ENCODE measurements around the gene NCAPH2.

The NCAPH2 gene

DNA sequence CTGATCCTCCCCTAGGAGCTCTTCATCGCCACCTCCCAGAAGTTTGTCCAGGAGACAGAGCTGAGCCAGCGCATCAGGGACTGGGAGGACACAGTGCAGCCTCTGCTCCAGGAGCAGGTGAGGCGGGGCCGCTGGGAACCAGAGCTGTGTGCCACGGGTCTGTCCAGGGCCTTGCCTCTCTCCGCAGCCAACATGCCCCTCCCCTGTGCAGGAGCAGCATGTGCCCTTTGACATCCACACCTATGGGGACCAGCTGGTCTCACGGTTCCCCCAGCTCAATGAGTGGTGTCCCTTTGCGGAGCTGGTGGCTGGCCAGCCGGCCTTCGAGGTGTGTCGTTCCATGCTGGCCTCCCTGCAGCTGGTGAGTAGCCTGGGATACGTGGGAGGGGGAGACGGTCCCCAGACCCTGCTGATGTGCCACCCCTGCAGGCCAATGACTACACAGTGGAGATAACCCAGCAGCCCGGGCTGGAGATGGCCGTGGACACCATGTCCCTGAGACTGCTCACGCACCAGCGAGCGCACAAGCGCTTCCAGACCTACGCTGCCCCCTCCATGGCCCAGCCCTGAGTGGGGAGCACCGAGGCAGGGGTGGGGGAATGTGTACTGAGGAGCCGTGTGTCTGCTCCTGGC lies 14.9 kb downstream of the NCAPH2 start:
- TF ChIP-seq, protein P1, sequence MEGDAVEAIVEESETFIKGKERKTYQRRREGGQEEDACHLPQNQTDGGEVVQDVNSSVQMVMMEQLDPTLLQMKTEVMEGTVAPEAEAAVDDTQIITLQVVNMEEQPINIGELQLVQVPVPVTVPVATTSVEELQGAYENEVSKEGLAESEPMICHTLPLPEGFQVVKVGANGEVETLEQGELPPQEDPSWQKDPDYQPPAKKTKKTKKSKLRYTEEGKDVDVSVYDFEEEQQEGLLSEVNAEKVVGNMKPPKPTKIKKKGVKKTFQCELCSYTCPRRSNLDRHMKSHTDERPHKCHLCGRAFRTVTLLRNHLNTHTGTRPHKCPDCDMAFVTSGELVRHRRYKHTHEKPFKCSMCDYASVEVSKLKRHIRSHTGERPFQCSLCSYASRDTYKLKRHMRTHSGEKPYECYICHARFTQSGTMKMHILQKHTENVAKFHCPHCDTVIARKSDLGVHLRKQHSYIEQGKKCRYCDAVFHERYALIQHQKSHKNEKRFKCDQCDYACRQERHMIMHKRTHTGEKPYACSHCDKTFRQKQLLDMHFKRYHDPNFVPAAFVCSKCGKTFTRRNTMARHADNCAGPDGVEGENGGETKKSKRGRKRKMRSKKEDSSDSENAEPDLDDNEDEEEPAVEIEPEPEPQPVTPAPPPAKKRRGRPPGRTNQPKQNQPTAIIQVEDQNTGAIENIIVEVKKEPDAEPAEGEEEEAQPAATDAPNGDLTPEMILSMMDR (IDR thresholded peaks at IDR 0.05; ENCODE audit: insufficient read depth, low read depth, low read length, missing control alignments) = no peak
- DNase-seq (ENCODE audit: low read depth) = no peak
- H3K4me3 ChIP-seq (ENCODE audit: low read length) = no peak overlapping the region

DNA sequence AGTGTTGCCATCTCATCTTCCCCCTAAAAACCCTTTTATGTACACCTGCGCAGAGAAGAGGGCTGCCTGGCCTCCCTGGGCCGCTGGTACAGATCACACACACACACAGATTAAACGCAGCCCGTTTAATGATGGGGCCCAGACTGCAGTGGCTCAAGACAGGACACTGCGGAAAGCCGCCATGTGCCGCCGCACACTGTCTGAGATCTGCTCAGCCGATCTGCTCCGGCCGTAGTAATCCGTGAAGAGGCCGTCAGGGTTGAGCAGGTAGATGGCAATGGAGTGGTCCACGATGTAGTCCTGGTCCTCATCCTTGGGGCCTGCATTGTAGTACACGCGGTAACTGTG lies 15.4 kb downstream of the NCAPH2 start:
- TF ChIP-seq, protein P1 (IDR thresholded peaks at IDR 0.05; ENCODE audit: insufficient read depth, low read depth, low read length, missing control alignments) = no peak
- no peak for DNase-seq (ENCODE audit: low read depth)
- H3K4me3 ChIP-seq (ENCODE audit: low read length) = no peak overlapping the region

DNA sequence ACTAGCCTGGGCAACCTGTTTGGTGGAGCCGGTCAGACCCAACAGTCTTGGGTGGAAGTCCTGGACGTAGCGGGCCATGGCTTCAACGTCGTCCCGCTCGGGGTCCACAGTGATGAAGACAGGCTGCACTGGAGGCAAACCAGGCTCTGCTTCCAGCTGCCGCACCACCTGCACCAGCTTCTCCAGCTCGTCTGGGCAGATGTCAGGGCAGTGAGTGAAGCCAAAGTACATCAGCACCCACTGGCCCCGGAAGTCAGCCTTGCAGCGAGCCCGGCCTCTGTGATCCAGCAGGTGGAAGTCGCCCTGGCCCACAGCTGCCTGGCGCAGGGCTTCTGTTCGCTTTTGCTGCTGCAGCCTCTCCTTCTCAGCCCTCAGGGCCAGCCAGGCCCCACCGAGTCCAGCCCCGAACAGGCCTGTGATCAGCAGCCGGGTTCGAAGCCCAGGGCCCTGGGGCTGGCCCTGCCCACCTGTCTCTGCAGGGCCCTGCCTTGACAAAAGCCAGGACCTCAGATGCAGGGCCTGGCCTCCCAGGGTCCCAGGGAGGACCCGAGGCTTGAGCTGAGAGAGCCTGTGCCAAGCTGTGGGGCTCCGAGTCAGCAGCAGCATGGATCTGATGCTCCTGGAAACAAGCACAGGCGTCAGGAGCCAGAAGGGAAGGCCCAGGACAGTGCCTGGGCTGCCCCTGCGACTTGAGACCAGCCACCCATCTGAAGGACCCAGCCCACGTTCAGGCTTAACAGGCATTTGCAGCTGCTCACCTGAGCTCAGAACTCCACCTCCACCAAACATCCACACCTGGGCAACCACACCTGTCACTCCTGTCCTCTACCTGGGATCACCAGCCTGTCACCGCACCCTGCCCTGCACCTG lies 16.0 kb downstream of the NCAPH2 start:
- TF ChIP-seq, protein P1 (IDR thresholded peaks at IDR 0.05; ENCODE audit: insufficient read depth, low read depth, low read length, missing control alignments) = no peak
- peak overlapping the region; percentile 82 for H3K4me3 ChIP-seq (ENCODE audit: low read length)
- DNase-seq (ENCODE audit: low read depth) = peak; percentile 40

DNA sequence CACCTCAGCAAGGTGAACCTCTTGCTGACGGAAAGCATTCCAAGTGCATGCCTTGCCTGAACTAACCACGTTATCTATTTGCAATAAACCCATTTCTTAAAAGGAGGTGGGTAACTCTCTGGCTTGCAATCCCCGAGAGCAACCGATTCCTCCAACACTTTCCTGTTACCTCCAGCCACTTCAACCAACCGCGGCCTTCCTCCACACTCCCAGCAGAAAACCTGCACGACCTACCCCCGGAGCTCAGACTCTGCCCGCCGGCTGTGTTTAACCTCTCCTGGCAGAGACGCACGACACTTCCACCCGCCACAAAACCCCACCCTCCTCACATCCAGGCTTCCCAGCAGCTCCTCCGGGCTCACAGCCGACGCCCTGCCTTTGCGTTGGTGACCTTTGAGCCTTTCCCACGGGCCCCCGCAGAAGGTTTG lies 16.7 kb downstream of the NCAPH2 start:
- TF ChIP-seq, protein P1 (IDR thresholded peaks at IDR 0.05; ENCODE audit: insufficient read depth, low read depth, low read length, missing control alignments) = no peak
- no peak for DNase-seq (ENCODE audit: low read depth)
- peak overlapping the region; percentile 82 for H3K4me3 ChIP-seq (ENCODE audit: low read length)

DNA sequence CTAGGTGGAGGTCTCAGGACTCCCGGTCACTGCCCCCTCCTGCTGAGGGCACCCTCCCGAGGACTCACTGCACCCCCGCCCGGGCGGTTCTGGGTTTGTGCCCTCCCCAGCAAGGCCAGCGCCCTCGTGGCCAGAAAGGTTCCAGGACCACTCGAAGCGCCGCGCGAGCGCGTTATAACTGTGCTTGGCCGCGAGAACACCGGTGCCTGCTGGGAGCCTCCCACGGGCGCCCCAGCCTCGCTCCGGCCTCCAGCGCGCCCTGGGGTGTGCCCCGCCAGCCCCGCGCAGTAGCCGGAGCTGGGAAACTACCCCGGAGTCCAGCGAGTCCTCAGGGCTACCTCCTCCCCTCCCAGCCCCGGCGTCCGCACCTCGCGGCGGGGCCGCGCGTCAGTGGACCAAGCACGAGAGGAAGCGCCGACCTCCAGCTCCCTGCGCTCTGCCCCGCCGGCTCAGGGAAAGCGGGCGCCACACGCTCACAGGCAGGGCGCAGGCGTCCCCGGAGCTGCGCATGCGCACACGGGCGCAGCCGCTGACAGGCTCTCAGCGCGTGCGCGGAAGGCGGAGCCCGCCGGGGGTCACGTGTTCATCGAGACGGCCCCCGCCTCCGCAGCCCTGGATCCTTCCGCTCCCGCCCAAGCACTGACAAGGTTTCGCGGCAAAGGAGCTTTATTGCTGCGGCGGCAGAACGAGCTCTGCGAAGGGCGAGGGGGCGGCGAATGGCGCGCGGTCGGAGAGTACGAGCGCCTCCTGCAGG lies 17.3 kb downstream of the NCAPH2 start, which contains the start of gene SCO2:
SCO2 (minus strand) TSS at position 495 of the 754 bp plus-strand sequence. CDS start 1,187 bp downstream, outside the sequence.
- TF ChIP-seq, protein P1 (IDR thresholded peaks at IDR 0.05; ENCODE audit: insufficient read depth, low read depth, low read length, missing control alignments) = no peak
- peak; percentile 97 for DNase-seq (ENCODE audit: low read depth)
- H3K4me3 ChIP-seq (ENCODE audit: low read length) = peak within 1 kb of the TSS; percentile 82

DNA sequence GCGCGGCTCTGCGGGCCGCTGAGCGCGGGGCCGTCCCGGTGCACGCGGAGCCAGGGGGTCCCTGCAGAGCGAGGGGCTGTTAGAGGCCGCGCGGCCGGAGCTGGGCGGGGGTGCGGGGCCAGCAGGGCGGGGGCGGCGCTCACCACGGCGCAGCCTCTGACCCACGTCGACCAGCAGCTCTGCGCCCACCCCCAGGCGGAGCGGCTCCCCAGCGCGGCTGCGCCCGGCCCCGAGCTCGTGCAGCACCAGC lies 17.8 kb downstream of the NCAPH2 start:
- DNase-seq (ENCODE audit: low read depth) = no peak
- TF ChIP-seq, protein P1 (IDR thresholded peaks at IDR 0.05; ENCODE audit: insufficient read depth, low read depth, low read length, missing control alignments) = no peak
- H3K4me3 ChIP-seq (ENCODE audit: low read length) = peak overlapping the region; percentile 82
